Ecto neural progenitor cell (in vitro differentiated cells): ENCODE data around the gene TLK1.
"Not testable (repeated sequence)": the region's sequence is repeated elsewhere in the genome, so short reads cannot be mapped to it uniquely, and the experiment has no call there.

Source experiments
- DNase-seq: peaks from one replicate; pipeline ENCODE4 v3.0.0-alpha.2; 2018; ENCODE audit warnings: low spot score

The TLK1 gene

GRCh38 chr2:171081649-171082111 is 79.0 kb downstream of the TLK1 start:
- DNase-seq, result no peak

- no peak for DNase-seq
These were observed 80.1 kb downstream of the TLK1 start for GRCh38 chr2:171080607-171081006.

GRCh38 chr2:171076422-171076821 is 84.3 kb downstream of the TLK1 start:
- DNase-seq, result not testable (repeated sequence)

GRCh38 chr2:171072164-171072563 is 88.5 kb downstream of the TLK1 start:
- no peak for DNase-seq

GRCh38 chr2:171069286-171069956 is 91.3 kb downstream of the TLK1 start:
- DNase-seq, result no peak

- DNase-seq, result no peak
These were observed 94.6 kb downstream of the TLK1 start for GRCh38 chr2:171066110-171066509.

GRCh38 chr2:171057575-171057974 is 103.1 kb downstream of the TLK1 start:
- no peak for DNase-seq

- no peak for DNase-seq
These were observed 104.4 kb downstream of the TLK1 start for GRCh38 chr2:171056307-171056706.

GRCh38 chr2:171049691-171050090 is 111.0 kb downstream of the TLK1 start:
- no peak for DNase-seq

GRCh38 chr2:171046048-171046560 is 114.6 kb downstream of the TLK1 start:
- DNase-seq, result no peak

- DNase-seq, result no peak
These were observed 116.3 kb downstream of the TLK1 start for GRCh38 chr2:171044416-171044815.

- DNase-seq, result no peak
These were observed 118.3 kb downstream of the TLK1 start for GRCh38 chr2:171042253-171042969.

- DNase-seq, result no peak
These were observed 124.2 kb downstream of the TLK1 start for GRCh38 chr2:171036532-171036931.

- DNase-seq, result no peak
These were observed 126.4 kb downstream of the TLK1 start for GRCh38 chr2:171034315-171034714.

- DNase-seq, result no peak
These were observed 135.5 kb downstream of the TLK1 start for GRCh38 chr2:171025214-171025613.

GRCh38 chr2:171018522-171018921 is 142.2 kb downstream of the TLK1 start:
- no peak for DNase-seq

- no peak for DNase-seq
These were observed 144.6 kb downstream of the TLK1 start for GRCh38 chr2:171016125-171016524.

GRCh38 chr2:171013851-171014250 is 146.8 kb downstream of the TLK1 start:
- DNase-seq, result no peak

- DNase-seq, result no peak
These were observed 151.3 kb downstream of the TLK1 start for GRCh38 chr2:171009386-171009785.

GRCh38 chr2:171008550-171009205 is 152.0 kb downstream of the TLK1 start:
- no peak for DNase-seq

- no peak for DNase-seq
These were observed 155.9 kb downstream of the TLK1 start for GRCh38 chr2:171004833-171005232.

- DNase-seq, result no peak
These were observed 156.3 kb downstream of the TLK1 start for GRCh38 chr2:171004363-171004762.

GRCh38 chr2:170999654-171000053 is 161.0 kb downstream of the TLK1 start:
- DNase-seq, result no peak
